Measurements from ENCODE around the gene JAK1.

- TF ChIP-seq SUZ12 (IDR thresholded peaks at IDR 0.05; ENCODE audit: extremely low read depth, insufficient read depth, insufficient read length) (no peak), YY1 (IDR thresholded peaks at IDR 0.05; ENCODE audit: insufficient read depth, insufficient read length) (no peak)
Measured at GRCh38 chr1:64909031-64909430, 57.3 kb downstream of the JAK1 start.

Data from NT2/D1 (cell line).